CD4-positive, alpha-beta T cell treated with Interleukin-4 for 1 hour (primary cell): ENCODE data around the gene TAPBPL.
"Not testable (repeated sequence)": the region's sequence is repeated elsewhere in the genome, so short reads cannot be mapped to it uniquely, and the experiment has no call there.

Experiments
- DNase-seq, 2 donors: peaks; one replicate each; pipeline ENCODE4 v3.0.0-alpha.2; 2020 to 2022

TAPBPL gene

DNA sequence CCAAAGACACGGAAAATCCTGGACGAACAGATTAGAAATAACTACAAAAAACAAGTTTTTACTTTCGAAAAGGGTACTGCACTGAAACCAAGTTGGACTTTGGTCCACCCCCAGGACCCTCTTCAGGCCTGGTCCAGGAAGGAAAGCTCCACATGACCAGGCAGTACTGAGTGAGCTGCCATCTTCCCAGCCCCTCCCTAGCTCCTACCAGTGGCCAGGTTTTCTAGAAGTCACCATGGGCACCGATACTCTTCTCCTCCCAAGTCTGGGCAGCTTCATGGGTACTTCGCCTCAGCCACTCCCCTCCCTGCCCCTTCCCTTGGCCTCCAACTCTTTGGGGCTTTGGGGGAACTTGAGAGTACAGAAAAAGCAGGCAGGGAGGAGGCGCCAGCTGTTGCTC lies 12.0 kb downstream of the TAPBPL start:
- no peak for DNase-seq

- no peak for DNase-seq
Observed at GRCh38 chr12:6464531-6464930, 12.7 kb downstream of the TAPBPL start.

DNA sequence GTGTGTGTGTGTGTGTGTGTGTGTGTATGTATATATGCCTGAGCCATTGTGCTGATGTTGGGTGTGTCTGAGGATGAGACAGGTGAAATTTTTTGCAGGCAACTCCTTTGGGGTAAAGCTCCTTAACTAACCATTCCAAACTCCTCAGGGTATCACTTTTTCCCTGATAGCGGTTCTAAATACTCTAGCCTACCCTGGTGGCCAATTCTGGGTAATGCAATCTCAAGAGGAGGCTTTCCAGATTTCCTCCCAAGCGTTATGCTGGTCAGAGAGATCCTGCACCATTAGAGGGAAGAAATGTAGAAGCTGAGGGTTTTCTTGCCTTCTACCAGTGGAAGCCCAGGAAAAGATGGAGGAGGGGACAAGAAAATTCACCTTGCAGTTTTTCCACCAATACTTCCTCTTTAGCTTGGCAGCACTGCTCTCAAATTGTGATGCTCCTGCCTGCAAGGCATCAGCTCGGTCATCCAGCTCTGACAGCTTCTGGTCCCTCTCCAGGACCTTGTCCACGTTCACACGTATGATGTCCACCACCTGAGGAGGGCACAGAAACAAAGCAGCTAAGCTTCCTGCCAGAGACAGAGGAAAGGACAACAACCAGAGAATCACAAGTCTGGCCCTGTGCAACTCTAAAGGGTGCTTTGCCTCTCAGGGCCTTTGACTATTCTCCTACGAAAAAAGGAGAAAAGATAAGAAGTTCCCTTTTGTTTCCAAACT lies 13.8 kb downstream of the TAPBPL start:
- peak; percentile 57 to 71 for DNase-seq

GRCh38 chr12:6466184-6466573 lies 14.3 kb downstream of the TAPBPL start:
- DNase-seq, result no peak

- not testable (repeated sequence) for DNase-seq
Observed at GRCh38 chr12:6466751-6467150, 14.9 kb downstream of the TAPBPL start.

GRCh38 chr12:6467571-6468282 lies 15.9 kb downstream of the TAPBPL start:
- DNase-seq, result not testable (repeated sequence)

DNA sequence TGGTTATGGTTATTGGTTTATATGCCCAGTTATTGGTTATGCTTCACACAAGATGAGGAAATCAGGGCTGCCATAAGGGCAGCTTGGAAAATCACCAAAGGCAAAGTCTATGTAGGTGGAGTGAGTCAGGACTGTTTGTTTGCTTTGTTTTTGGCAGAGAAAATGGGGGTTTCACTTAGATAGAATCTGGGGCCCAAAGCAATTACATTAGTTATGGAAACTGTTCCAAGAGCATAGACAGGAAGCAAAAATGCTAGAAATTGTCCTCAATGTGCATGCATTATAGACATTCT lies 16.4 kb downstream of the TAPBPL start:
- no peak for DNase-seq

- no peak for DNase-seq
Observed at GRCh38 chr12:6469092-6469491, 17.2 kb downstream of the TAPBPL start.

DNA sequence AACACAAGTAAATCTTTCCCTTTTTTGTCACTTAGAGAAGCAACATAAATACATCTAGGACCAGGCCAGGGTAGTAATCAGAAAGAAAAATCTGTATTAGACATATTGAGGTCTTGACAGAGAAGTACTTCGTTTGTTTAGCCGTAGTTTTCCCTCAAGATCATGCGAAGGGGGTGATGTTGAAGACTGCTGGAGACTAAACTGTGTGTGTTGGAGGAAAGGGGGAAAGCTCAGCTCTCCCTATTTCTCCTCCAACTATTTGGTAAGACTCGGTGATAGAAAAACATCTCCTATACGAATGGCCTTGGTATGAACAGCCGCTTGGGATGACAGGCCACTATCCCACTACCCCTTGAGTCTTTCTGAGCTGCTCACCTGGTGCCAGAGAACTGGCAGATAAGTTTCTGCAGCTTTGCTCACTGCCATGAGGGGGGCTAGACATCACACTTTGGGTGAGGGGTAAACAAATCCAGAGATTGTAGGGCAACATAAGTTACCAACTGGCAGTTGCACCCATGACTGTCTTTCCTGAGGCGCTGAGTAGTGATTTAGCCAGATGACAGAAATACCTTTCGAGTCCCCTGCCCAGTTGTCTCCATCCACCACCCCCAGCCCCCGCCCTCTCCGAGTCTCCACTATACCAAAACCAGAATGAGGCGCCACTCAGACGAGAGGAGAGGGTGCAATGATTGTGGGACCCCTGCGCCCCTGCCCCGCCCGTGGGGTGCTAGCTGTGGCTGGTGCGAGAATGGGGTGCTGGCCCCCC lies 17.9 kb downstream of the TAPBPL start:
- DNase-seq, result no peak

GRCh38 chr12:6470375-6471163 lies 18.7 kb downstream of the TAPBPL start, which contains the start of gene VAMP1:
Gene VAMP1, minus strand, starts transcription at chr12:6470677. Its CDS starts 146 bp downstream, at chr12:6470531.
- peak; percentile 95 to 97 for DNase-seq

- DNase-seq, result no peak
Observed at GRCh38 chr12:6471989-6472360, 20.1 kb downstream of the TAPBPL start.

GRCh38 chr12:6472491-6472890 lies 20.6 kb downstream of the TAPBPL start:
- no peak for DNase-seq

DNA sequence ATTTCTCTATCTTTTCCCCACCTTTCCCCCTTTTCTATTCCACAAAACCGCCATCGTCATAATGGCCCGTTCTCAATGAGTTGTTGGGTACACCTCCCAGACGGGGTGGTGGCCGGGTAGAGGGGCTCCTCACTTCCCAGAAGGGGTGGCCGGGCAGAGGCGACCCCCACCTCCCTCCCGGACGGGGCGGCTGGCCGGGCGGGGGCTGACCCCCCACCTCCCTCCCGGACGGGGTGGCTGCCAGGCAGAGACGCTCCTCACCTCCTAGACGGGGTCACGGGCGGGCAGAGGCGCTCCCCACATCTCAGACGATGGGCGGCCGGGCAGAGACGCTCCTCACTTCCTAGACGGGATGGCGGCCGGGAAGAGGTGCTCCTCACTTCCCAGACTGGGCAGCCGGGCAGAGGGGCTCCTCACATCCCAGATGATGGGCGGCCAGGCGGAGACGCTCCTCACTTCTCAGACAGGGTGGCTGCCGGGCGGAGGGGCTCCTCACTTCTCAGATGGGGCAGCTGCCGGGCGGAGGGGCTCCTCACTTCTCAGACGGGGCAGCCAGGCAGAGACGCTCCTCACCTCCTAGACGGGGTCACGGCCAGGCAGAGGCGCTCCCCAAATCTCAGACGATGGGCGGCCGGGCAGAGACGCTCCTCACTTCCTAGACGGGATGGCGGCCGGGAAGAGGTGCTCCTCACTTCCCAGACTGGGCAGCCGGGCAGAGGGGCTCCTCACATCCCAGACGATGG lies 23.6 kb downstream of the TAPBPL start:
- not testable (repeated sequence) for DNase-seq

- DNase-seq, result no peak
Observed at GRCh38 chr12:6476489-6476888, 24.6 kb downstream of the TAPBPL start.

DNA sequence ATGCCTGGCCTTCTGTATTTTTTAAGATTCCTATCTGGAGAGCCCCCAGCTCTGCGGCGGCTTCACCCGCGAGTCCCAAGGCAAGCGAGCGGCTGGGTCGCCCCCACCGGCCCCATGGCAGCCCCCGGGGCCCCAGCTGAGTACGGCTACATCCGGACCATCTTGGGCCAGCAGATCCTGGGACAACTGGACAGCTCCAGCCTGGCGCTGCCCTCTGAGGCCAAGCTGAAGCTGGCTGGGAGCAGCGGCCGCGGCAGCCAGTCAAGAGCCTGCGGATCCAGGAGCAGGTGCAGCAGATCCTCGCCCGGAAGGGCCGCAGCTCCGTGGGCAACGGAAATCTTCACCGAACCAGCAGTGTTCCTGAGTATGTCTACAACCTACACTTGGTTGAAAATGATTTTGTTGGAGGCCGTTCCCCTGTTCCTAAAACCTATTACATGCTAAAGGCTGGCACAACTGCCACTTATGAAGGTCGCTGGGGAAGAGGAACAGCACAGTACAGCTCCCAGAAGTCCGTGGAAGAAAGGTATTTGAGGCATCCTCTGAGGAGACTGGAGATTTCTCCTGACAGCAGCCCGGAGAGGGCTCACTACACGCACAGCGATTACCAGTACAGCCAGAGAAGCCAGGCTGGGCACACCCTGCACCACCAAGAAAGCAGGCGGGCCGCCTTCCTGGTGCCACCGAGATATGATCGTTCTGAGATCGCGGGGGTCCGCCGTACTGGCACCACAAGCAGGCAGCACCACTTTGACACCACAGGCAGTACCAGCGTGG lies 25.9 kb downstream of the TAPBPL start:
- DNase-seq, result not testable (repeated sequence)

DNA sequence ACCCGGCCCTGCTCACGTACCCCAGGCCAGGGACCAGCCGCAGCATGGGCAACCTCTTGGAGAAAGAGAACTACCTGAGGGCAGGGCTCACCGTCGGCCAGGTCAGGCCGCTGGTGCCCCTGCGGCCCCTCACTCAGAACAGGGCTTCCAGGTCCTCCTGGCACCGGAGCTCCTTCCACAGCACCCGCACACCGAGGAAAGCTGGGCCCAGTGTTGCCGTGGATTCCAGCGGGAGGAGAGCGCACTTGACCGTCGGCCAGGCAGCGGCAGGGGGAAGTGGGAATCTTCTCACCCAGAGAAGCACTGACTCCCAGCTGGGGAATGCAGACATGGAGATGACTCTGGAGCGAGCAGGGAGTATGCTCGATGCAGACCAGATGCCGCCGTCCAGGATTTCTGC lies 26.6 kb downstream of the TAPBPL start:
- no peak for DNase-seq

- no peak for DNase-seq
Observed at GRCh38 chr12:6488240-6488639, 36.4 kb downstream of the TAPBPL start.

DNA sequence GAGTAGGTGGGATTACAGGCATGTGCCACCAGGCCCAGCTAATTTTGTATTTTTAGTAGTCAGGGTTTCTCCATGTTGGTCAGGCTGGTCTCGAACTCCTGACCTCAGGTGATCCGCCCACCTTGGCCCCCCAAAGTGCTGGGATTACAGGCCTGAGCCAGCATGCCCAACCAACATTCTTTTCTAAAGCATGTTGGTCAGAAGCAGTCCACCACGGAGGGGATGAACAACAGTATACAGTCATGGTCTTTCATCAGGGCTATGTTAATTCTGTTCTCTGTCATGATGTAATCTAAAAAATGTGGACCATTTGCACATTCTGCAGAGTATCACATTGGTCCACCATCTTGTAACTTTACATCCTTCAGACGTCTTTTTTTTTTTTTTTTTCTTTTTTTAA lies 37.6 kb downstream of the TAPBPL start:
- no peak for DNase-seq

DNA sequence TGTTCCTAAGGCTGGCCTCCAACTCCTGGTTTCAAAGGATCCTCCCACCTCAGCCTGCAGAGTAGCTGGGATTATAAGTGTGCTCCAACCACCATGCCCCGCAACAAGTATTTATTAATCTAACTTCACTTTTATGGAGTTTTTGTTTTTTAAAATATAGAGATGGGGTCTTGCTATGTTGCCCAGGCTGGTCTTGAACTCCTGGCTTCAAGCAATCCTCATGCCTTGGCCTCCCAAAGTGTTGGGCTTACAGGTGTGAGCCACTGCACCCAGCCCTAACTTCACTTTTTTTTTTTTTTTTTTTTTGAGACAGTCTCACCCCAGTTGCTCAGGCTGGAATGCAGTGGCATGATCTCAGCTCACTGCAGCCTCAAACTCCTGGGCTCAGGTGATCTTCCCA lies 38.8 kb downstream of the TAPBPL start:
- not testable (repeated sequence) for DNase-seq

- DNase-seq, result peak; percentile 96
Observed at GRCh38 chr12:6492838-6493496, 41.1 kb downstream of the TAPBPL start, which contains the start of gene MRPL51. Gene MRPL51, minus strand, starts transcription at chr12:6493262. Its CDS starts 126 bp downstream, at chr12:6493136.
